Measurements from ENCODE around the gene SPATA2L.

Gene SPATA2L

DNA sequence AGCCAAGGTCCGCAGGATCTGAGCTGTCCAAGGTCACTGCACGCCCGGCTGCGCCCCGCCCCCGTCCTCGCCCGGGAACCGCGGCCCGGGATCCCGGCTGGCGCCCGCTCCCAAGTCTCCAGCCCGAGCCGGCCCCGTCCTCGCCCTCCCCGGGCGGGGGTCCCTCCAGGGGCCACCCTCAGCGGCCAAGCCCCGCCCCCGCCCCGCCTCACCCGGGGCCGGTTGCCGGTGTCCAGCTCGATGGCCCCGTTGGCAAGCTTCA is 19.0 kb upstream of the SPATA2L start:
- H3F3A ChIP-seq (ENCODE audit: control insufficient read depth, insufficient read depth): peaks cover 10% of the 10 kb centered on the region
- H3K9me2 ChIP-seq (replicated peaks; ENCODE audit: control insufficient read depth, low read length): no peaks in the 10 kb centered on the region
- H3K27me3 ChIP-seq (ENCODE audit: control insufficient read depth, low read length): peaks cover 7% of the 10 kb centered on the region
- H3K4me3 ChIP-seq (ENCODE audit: low read length): peak overlapping the region; percentile 83
- H3K9me3 ChIP-seq (ENCODE audit: control insufficient read depth, insufficient read depth, low read length): no peaks in the 10 kb centered on the region
- H4K20me1 ChIP-seq (ENCODE audit: control insufficient read depth, insufficient read depth, low read depth, low read length): peaks cover 16% of the 10 kb centered on the region
- peaks cover 17% of the 10 kb centered on the region for H3K4me1 ChIP-seq (ENCODE audit: control insufficient read depth, low read length)
- H3K4me2 ChIP-seq (ENCODE audit: low read length): peak overlapping the region; percentile 91
- TF ChIP-seq, protein P1, sequence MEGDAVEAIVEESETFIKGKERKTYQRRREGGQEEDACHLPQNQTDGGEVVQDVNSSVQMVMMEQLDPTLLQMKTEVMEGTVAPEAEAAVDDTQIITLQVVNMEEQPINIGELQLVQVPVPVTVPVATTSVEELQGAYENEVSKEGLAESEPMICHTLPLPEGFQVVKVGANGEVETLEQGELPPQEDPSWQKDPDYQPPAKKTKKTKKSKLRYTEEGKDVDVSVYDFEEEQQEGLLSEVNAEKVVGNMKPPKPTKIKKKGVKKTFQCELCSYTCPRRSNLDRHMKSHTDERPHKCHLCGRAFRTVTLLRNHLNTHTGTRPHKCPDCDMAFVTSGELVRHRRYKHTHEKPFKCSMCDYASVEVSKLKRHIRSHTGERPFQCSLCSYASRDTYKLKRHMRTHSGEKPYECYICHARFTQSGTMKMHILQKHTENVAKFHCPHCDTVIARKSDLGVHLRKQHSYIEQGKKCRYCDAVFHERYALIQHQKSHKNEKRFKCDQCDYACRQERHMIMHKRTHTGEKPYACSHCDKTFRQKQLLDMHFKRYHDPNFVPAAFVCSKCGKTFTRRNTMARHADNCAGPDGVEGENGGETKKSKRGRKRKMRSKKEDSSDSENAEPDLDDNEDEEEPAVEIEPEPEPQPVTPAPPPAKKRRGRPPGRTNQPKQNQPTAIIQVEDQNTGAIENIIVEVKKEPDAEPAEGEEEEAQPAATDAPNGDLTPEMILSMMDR (IDR thresholded peaks at IDR 0.05; ENCODE audit: low read depth, low read length, poor library complexity, severe bottlenecking): no peak
- TF ChIP-seq EZH2phosphoT487 (IDR thresholded peaks at IDR 0.05; ENCODE audit: borderline replicate concordance, low read length): no peak
- no peak overlapping the region for H3K27ac ChIP-seq (ENCODE audit: low read depth, low read length)
- peaks cover 30% of the 10 kb centered on the region for H3K36me3 ChIP-seq (ENCODE audit: control insufficient read depth, low read length)
- H3K79me2 ChIP-seq (ENCODE audit: control insufficient read depth, low read length): peaks cover 14% of the 10 kb centered on the region

DNA sequence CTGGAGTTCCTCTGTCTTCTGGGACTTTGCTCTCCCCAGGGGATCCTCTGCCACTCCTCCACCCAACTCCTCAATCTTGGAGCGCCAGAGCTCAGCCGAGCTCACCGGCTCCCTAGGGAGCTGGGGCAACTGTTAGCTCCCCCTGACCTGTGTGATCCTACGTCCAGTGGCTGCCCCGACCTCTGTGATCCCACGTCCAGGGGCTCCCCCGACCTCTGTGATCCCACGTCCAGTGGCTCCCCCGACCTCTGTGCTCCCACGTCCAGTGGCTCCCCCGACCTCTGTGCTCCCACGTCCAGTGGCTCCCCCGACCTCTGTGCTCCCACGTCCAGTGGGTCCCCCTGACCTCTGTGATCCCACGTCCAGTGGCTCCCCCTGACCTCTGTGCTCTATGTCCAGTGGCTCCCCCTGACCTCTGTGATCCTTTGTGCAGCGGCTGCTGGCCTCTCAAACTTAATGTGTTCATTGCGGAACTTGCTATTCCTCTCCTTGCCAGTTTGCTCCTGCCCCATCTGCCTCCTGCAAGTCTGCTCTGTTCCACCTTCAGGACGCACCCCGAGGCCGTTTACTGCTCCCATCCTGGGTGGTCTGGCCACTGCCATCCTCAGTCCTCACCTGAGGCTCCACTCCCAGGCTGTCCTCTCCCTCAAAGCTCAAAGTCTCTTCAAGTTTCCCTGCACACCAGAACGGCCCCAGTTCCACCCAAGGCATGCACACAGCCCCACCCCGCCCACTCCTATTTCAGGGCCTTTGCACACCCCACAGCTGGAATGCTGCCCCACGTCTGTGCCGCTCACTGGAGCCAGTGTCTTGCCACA is 16.4 kb upstream of the SPATA2L start:
- Histone ChIP-seq H3F3A (ENCODE audit: control insufficient read depth, insufficient read depth) (peaks cover 10% of the 10 kb centered on the region), H3K9me2 (replicated peaks; ENCODE audit: control insufficient read depth, low read length) (no peaks in the 10 kb centered on the region), H4K20me1 (ENCODE audit: control insufficient read depth, insufficient read depth, low read depth, low read length) (peaks cover 7% of the 10 kb centered on the region), H3K9me3 (ENCODE audit: control insufficient read depth, insufficient read depth, low read length) (no peaks in the 10 kb centered on the region), H3K27ac (ENCODE audit: low read depth, low read length) (no peak overlapping the region), H3K79me2 (ENCODE audit: control insufficient read depth, low read length) (peaks cover 12% of the 10 kb centered on the region), H3K36me3 (ENCODE audit: control insufficient read depth, low read length) (peaks cover 23% of the 10 kb centered on the region), H3K4me1 (ENCODE audit: control insufficient read depth, low read length) (peaks cover 16% of the 10 kb centered on the region), H3K4me2 (ENCODE audit: low read length) (no peak overlapping the region), H3K27me3 (ENCODE audit: control insufficient read depth, low read length) (peaks cover 7% of the 10 kb centered on the region), H3K4me3 (ENCODE audit: low read length) (no peak overlapping the region)
- TF ChIP-seq EZH2phosphoT487 (IDR thresholded peaks at IDR 0.05; ENCODE audit: borderline replicate concordance, low read length): no peak
- TF ChIP-seq, protein P1 (IDR thresholded peaks at IDR 0.05; ENCODE audit: low read depth, low read length, poor library complexity, severe bottlenecking): no peak

DNA sequence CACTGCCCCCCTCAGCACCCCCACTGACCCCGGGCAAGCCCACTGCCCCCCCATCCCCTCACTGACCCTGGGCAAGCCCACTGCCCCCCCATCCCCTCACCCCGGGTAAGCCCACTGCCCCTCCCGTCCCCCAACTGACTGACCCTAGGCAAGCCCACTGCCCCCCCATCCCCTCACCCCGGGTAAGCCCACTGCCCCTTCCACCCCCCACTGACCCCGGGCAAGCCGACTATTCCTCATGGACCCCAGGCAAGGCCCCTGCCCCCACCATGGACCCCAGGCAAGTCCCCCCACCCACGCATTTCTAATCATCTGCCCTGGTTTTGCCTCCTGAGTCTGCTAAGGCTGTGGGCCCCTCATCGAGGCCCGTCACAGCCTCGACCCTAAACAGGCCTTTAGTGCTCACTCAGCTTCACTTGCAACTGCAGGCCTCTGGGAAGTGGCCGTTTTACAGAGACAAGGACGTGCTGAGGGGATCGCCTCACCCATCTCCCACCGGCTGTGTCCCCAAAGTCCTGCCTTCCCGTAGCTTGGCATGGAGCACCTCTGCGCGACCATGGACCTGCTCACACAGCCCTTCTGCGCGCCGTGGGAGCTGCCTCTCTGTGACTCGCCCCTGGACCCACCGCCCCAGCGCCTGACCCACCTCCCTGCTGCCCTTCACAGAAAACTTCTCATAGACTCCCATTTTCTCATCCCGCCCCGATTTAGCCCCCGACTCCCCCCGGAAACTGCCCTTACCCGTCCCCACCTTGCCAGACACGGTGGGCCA is 15.6 kb upstream of the SPATA2L start:
- Histone ChIP-seq H3K27ac (ENCODE audit: low read depth, low read length) (no peak overlapping the region), H3F3A (ENCODE audit: control insufficient read depth, insufficient read depth) (peaks cover 10% of the 10 kb centered on the region), H3K4me3 (ENCODE audit: low read length) (no peak overlapping the region), H3K4me2 (ENCODE audit: low read length) (no peak overlapping the region), H3K9me2 (replicated peaks; ENCODE audit: control insufficient read depth, low read length) (no peaks in the 10 kb centered on the region), H4K20me1 (ENCODE audit: control insufficient read depth, insufficient read depth, low read depth, low read length) (no peaks in the 10 kb centered on the region), H3K4me1 (ENCODE audit: control insufficient read depth, low read length) (peaks cover 13% of the 10 kb centered on the region), H3K36me3 (ENCODE audit: control insufficient read depth, low read length) (peaks cover 21% of the 10 kb centered on the region), H3K27me3 (ENCODE audit: control insufficient read depth, low read length) (peaks cover 7% of the 10 kb centered on the region), H3K79me2 (ENCODE audit: control insufficient read depth, low read length) (peaks cover 12% of the 10 kb centered on the region), H3K9me3 (ENCODE audit: control insufficient read depth, insufficient read depth, low read length) (no peaks in the 10 kb centered on the region)
- TF ChIP-seq EZH2phosphoT487 (IDR thresholded peaks at IDR 0.05; ENCODE audit: borderline replicate concordance, low read length): no peak
- TF ChIP-seq, protein P1 (IDR thresholded peaks at IDR 0.05; ENCODE audit: low read depth, low read length, poor library complexity, severe bottlenecking): no peak

Data from DOHH2 (cell line).